HepG2 (cell line): Measurements from ENCODE around the gene ANKRD65. TPM values are rescaled to one million over a fixed set of nuclear protein-coding genes. Genes with fewer than 3 reads are reported as not detected.

Experiments
- ARHGAP35 ChIP-seq: sonication (generic); formaldehyde crosslinking; IDR thresholded peaks from 2 replicates; pipeline ENCODE4 v1.9.0; 2022; ENCODE audit warnings: mild to moderate bottlenecking, inconsistent platforms, moderate library complexity, missing genetic modification reagents, borderline replicate concordance
- ARID2 ChIP-seq: sonication (generic); formaldehyde crosslinking; IDR thresholded peaks from 2 replicates; pipeline ENCODE4 v1.8.1; 2022; ENCODE audit warnings: mild to moderate bottlenecking, missing genetic modification reagents, borderline replicate concordance
- CBX5 ChIP-seq: sonication (generic); formaldehyde crosslinking; IDR thresholded peaks from 2 replicates; pipeline ENCODE4 v1.4.0; 2020; ENCODE audit warnings: missing genetic modification reagents, borderline replicate concordance
- DPF2 ChIP-seq: sonication (generic); formaldehyde crosslinking; IDR thresholded peaks from 2 replicates; pipeline ENCODE4 v1.4.0; 2020; ENCODE audit warnings: mild to moderate bottlenecking, low read depth, missing genetic modification reagents, borderline replicate concordance
- HIVEP1 ChIP-seq: sonication (generic); formaldehyde crosslinking; IDR thresholded peaks from 2 replicates; pipeline ENCODE4 v1.4.0; 2020; ENCODE audit warnings: mild to moderate bottlenecking, missing genetic modification reagents
- IKZF1 ChIP-seq: fragments of 450-650 bp; IDR thresholded peaks from 2 replicates; pipeline ENCODE4 v1.7.1; 2016
- KLF12 ChIP-seq: sonication (generic); formaldehyde crosslinking; IDR thresholded peaks from 2 replicates; pipeline ENCODE4 v1.4.0; 2020; ENCODE audit warnings: missing genetic modification reagents, borderline replicate concordance
- KLF16 ChIP-seq, 2 experiments: sonication (generic) in 1 of 2; formaldehyde crosslinking in 1 of 2; IDR thresholded peaks; 2 replicates each; pipeline versions ENCODE4 v1.6.1 to v1.8.0; 2016 to 2023; ENCODE audit warnings: missing genetic modification reagents in 2 of 2, missing compliant biosample characterization in 1 of 2
- MAZ ChIP-seq, 2 experiments: sonication (generic) in 1 of 2; formaldehyde crosslinking in 1 of 2; IDR thresholded peaks; 2 replicates each; pipeline versions ENCODE4 v1.5.0 to v1.6.1; 2012 to 2020; ENCODE audit warnings: low read depth in 2 of 2, mild to moderate bottlenecking in 2 of 2, borderline replicate concordance in 1 of 2, improper control_type of control experiment in 1 of 2, low read length in 1 of 2, missing genetic modification reagents in 1 of 2, moderate library complexity in 1 of 2
- MBD4 ChIP-seq: IDR thresholded peaks from 2 replicates; pipeline ENCODE4 v1.6.1; 2012; ENCODE audit warnings: low read length, inconsistent platforms, borderline replicate concordance
- POLR2AphosphoS5 ChIP-seq: IDR thresholded peaks from 2 replicates; pipeline ENCODE4 v1.6.1; 2012; ENCODE audit warnings: low read depth, low read length
- PPARG ChIP-seq: conservative IDR thresholded peaks from 2 replicates; pipeline ENCODE4 v1.6.1; 2016; ENCODE audit warnings: missing biosample characterization, missing genetic modification reagents
- RAD21 ChIP-seq: fragments of 450-650 bp; formaldehyde crosslinking; IDR thresholded peaks from 2 replicates; pipeline ENCODE4 v1.5.0; 2020; ENCODE audit warnings: mild to moderate bottlenecking
- ZFP82 ChIP-seq: sonication (generic); formaldehyde crosslinking; IDR thresholded peaks from 2 replicates; pipeline ENCODE4 v1.5.1; 2020; ENCODE audit warnings: mild to moderate bottlenecking, missing genetic modification reagents, borderline replicate concordance
- ZNF143 ChIP-seq: sonication (generic); formaldehyde crosslinking; IDR thresholded peaks from 2 replicates; pipeline ENCODE4 v1.4.0; 2020; ENCODE audit warnings: missing genetic modification reagents
- ZNF30 ChIP-seq: sonication (generic); formaldehyde crosslinking; IDR thresholded peaks from 2 replicates; pipeline ENCODE4 v1.5.0; 2020; ENCODE audit warnings: mild to moderate bottlenecking, missing genetic modification reagents
- ZNF382 ChIP-seq: sonication (generic); formaldehyde crosslinking; IDR thresholded peaks from 2 replicates; pipeline ENCODE4 v1.5.0; 2020; ENCODE audit warnings: missing genetic modification reagents, mild to moderate bottlenecking, borderline replicate concordance
- ZNF530 ChIP-seq: sonication (generic); formaldehyde crosslinking; IDR thresholded peaks from 2 replicates; pipeline ENCODE4 v1.5.0; 2020; ENCODE audit warnings: low read depth, mild to moderate bottlenecking, missing genetic modification reagents
- ZNF549 ChIP-seq: sonication (generic); formaldehyde crosslinking; IDR thresholded peaks from 2 replicates; pipeline ENCODE4 v1.5.0; 2020; ENCODE audit warnings: missing genetic modification reagents
- ZNF607 ChIP-seq: sonication (generic); formaldehyde crosslinking; IDR thresholded peaks from 2 replicates; pipeline ENCODE4 v1.5.1; 2020; ENCODE audit warnings: missing genetic modification reagents, mild to moderate bottlenecking, borderline replicate concordance
- polyA plus RNA-seq, 8 experiments: library from polyadenylated mRNA; depleted of rRNA in 3 of 8; stranded (reverse) in 7 of 8; unstranded in 1 of 8; fragments of >200 nt; fragmentation: Illumina TruSeq in 4 of 8; extraction: Trizol in 4 of 8; gene quantifications; 2 replicates each; pipeline versions ENCODE4 v1.2.1 to v1.2.3, GENCODE V29; 2011 to 2016; ENCODE audit warnings: low read depth in 4 of 8, missing spikeins in 1 of 8, mixed read lengths in 1 of 8; ENCODE audit not compliant: insufficient read depth in 1 of 8
- total RNA-seq, 5 experiments: library from RNA; depleted of rRNA; stranded (reverse); fragments of >200 nt; fragmentation: Illumina TruSeq; extraction: Trizol; gene quantifications; 2 replicates each; pipeline ENCODE4 v1.2.3, GENCODE V29; 2016; ENCODE audit warnings: low read depth in 1 of 5
- TF ChIP-seq, protein P1 (sequence below): sonication (generic); formaldehyde crosslinking; IDR thresholded peaks from 2 replicates; pipeline ENCODE4 v1.8.1; 2023; ENCODE audit warnings: mild to moderate bottlenecking, missing genetic modification reagents
- TF ChIP-seq, protein P2 (sequence below): sonication (generic); formaldehyde crosslinking; IDR thresholded peaks from 2 replicates; pipeline ENCODE4 v1.4.0; 2020; ENCODE audit warnings: missing genetic modification reagents
- TF ChIP-seq, protein P3 (sequence below): sonication (generic); formaldehyde crosslinking; IDR thresholded peaks from 2 replicates; pipeline ENCODE4 v1.5.0; 2020; ENCODE audit warnings: mild to moderate bottlenecking, missing genetic modification reagents, borderline replicate concordance
- TF ChIP-seq, protein P4 (sequence below): IDR thresholded peaks from 2 replicates; pipeline ENCODE4 v1.6.1; 2016; ENCODE audit warnings: missing compliant biosample characterization, missing genetic modification reagents, borderline replicate concordance

ANKRD65 gene
- total and polyA plus RNA-seq, 2 of the 13 experiments (the other 11 are each of a cell fraction or from before 2014, with no cell fraction given): 12.1 to 30.1 TPM

DNA sequence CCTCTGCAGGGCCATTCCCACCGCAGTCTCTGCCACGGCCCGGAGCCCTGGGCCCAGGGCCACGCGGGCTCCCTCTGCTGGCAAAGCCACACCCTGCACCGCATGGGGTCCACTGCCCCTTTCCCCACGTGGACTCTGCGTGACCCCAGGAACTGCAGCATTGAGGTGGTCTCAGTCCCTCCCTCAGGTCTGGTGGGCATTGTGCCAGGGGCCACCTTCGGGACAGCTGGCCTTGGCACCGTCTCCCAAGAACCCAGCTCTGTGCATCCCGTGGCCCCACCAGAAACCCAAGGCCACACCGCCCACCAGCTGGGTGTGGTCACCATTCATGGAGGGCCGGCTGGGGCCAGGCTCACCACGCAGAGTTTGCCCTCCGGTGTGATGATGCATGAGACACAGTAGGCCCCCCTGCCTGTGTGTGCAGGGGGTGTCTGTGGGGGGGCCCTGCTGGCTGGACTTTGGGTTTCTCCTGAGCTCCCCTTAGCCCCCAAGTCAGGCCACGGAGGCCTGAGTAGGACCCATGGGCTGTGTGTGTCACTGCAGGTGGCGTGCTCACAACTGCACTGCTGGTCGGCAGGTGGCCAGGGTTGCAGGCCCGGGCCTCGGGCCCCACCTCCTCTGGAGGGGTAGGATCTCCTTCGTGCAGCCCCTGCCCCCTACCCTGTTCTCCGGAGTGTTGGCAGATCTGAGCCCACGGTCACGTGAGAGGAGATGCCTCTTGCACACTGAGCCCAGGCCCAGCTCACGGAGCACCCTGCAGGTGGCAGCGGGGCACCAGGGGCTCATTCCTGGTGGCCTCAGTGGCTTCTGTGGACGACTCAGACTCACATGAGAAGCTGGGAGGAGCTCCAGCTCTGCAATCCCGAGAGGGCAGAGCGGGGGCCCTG, 20.2 kb upstream of the ANKRD65 start (continued):
- TF ChIP-seq ZNF382 (CRISPR knock-in tag): no peak
- TF ChIP-seq, protein P1, sequence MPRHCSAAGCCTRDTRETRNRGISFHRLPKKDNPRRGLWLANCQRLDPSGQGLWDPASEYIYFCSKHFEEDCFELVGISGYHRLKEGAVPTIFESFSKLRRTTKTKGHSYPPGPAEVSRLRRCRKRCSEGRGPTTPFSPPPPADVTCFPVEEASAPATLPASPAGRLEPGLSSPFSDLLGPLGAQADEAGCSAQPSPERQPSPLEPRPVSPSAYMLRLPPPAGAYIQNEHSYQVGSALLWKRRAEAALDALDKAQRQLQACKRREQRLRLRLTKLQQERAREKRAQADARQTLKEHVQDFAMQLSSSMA (CRISPR knock-in tag): no peak
- no peak for TF ChIP-seq CBX5
- TF ChIP-seq ARID2 (CRISPR knock-in tag): 0 out of 2 replicates have a peak, but pooled peaks have one; percentile 52
- no peak for TF ChIP-seq KLF12 (CRISPR knock-in tag)
- TF ChIP-seq ZNF143: peak; percentile 18; the same call in 1 of the 2 replicates
- no peak for TF ChIP-seq ARHGAP35 (CRISPR knock-in tag)
- no peak for TF ChIP-seq HIVEP1 (CRISPR knock-in tag)
- no peak for TF ChIP-seq ZNF607
- no peak; the same call in 1 of the 2 replicates for TF ChIP-seq MAZ (IDR thresholded peaks at IDR 0.05; ENCODE audit: borderline replicate concordance, low read depth, low read length)
- TF ChIP-seq MAZ (CRISPR knock-in tag; IDR thresholded peaks at IDR 0.05; ENCODE audit: low read depth): peak; percentile 75; the same call in 1 of the 2 replicates
- TF ChIP-seq ZNF549 (CRISPR knock-in tag): no peak
- TF ChIP-seq ZFP82 (CRISPR knock-in tag): no peak
- no peak; the same call in 1 of the 2 replicates for TF ChIP-seq POLR2AphosphoS5
- no peak for TF ChIP-seq ZNF30 (CRISPR knock-in tag)
- TF ChIP-seq, protein P2, sequence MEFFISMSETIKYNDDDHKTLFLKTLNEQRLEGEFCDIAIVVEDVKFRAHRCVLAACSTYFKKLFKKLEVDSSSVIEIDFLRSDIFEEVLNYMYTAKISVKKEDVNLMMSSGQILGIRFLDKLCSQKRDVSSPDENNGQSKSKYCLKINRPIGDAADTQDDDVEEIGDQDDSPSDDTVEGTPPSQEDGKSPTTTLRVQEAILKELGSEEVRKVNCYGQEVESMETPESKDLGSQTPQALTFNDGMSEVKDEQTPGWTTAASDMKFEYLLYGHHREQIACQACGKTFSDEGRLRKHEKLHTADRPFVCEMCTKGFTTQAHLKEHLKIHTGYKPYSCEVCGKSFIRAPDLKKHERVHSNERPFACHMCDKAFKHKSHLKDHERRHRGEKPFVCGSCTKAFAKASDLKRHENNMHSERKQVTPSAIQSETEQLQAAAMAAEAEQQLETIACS (CRISPR knock-in tag): no peak
- TF ChIP-seq RAD21 (CRISPR knock-in tag): peak; percentile 93
- TF ChIP-seq, protein P3, sequence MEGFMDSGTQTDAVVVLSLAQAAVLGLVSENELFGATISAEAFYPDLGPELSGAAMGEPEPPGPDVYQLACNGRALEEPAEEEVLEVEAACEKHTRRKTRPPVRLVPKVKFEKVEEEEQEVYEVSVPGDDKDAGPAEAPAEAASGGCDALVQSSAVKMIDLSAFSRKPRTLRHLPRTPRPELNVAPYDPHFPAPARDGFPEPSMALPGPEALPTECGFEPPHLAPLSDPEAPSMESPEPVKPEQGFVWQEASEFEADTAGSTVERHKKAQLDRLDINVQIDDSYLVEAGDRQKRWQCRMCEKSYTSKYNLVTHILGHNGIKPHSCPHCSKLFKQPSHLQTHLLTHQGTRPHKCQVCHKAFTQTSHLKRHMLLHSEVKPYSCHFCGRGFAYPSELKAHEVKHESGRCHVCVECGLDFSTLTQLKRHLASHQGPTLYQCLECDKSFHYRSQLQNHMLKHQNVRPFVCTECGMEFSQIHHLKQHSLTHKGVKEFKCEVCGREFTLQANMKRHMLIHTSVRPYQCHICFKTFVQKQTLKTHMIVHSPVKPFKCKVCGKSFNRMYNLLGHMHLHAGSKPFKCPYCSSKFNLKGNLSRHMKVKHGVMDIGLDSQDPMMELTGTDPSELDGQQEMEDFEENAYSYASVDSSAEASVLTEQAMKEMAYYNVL (CRISPR knock-in tag): no peak; the same call in 1 of the 2 replicates
- TF ChIP-seq MBD4: no peak
- no peak for TF ChIP-seq PPARG (CRISPR knock-in tag)
- 0 out of 2 replicates have a peak, but pooled peaks have one; percentile 10 for TF ChIP-seq DPF2 (CRISPR knock-in tag)
- no peak for TF ChIP-seq ZNF530 (CRISPR knock-in tag)
- TF ChIP-seq, protein P4, sequence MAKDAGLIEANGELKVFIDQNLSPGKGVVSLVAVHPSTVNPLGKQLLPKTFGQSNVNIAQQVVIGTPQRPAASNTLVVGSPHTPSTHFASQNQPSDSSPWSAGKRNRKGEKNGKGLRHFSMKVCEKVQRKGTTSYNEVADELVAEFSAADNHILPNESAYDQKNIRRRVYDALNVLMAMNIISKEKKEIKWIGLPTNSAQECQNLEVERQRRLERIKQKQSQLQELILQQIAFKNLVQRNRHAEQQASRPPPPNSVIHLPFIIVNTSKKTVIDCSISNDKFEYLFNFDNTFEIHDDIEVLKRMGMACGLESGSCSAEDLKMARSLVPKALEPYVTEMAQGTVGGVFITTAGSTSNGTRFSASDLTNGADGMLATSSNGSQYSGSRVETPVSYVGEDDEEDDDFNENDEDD (CRISPR knock-in tag): no peak
- no peak for TF ChIP-seq IKZF1
- 0 out of 4 replicates have a peak, but pooled peaks of 1 of the 2 experiments have one; percentile 21 for TF ChIP-seq KLF16 (CRISPR knock-in tag; IDR thresholded peaks at IDR 0.05)
